GM12878 (cell line): ENCODE data around the gene ULK1. TPM values are rescaled to one million over a fixed set of nuclear protein-coding genes. Genes with fewer than 3 reads are reported as not detected.

ENCODE experiments used
- ATAC-seq: fragments of 200-7000 bp; cut with Tn5 transposase; 3 replicates; pipeline ENCODE4 v1.9.1; 2020; ENCODE audit warnings: mild to moderate bottlenecking, moderate library complexity
- BruUV-seq: library from RNA; stranded (reverse); fragments of 400-500 nt; replicated peaks from 2 replicates; lab custom pipeline; 2021; lab: Mats Ljungman, UMichigan
- CTCF ChIA-PET: fragments of 300-600 bp; sonication (Branson Sonifier 250); formaldehyde crosslinking; extraction: SDS; loops from one replicate; lab custom pipeline; 2021; ENCODE audit warnings: inconsistent platforms; lab: Yijun Ruan, JAX
- POLR2A ChIA-PET: fragments of 350-600 bp; formaldehyde crosslinking; extraction: SDS; loops from one replicate; lab custom pipeline; 2021; ENCODE audit warnings: inconsistent platforms; lab: Charles Lee
- RAD21 ChIA-PET: fragments of 300-600 bp; sonication (Branson Sonifier 250); formaldehyde crosslinking; loops from one replicate; lab custom pipeline; 2023; ENCODE audit warnings: antibody characterized with exemption; ENCODE audit not compliant: unreplicated experiment; lab: Charles Lee
- SMC1A ChIA-PET: fragments of 300-600 bp; sonication (Branson Sonifier 250); formaldehyde crosslinking; loops from one replicate; lab custom pipeline; 2023; ENCODE audit not compliant: unreplicated experiment, uncharacterized antibody; lab: Charles Lee
- DNase-seq: peaks from one replicate; pipeline ENCODE4 v3.0.0-alpha.2; 2011; ENCODE audit warnings: low read depth, low spot score
- FAIRE-seq: peaks from 3 replicates; lab custom pipeline; 2011; peaks lifted over from hg19 to GRCh38; lab: Jason Lieb, UNC
- H2AFZ ChIP-seq: 2 replicates; pipeline ENCODE4 v1.6.0; 2011; ENCODE audit warnings: low read depth, low read length, control low read depth; ENCODE audit not compliant: control insufficient read depth
- H3K27ac ChIP-seq: 2 replicates; pipeline ENCODE4 v1.5.1; 2011; ENCODE audit warnings: control low read depth; ENCODE audit not compliant: control insufficient read depth, insufficient read depth
- H3K27me3 ChIP-seq, 2 experiments: replicated peaks in 1 of 2; 2 replicates each; pipeline versions ENCODE4 v1.6.0 to v1.6.1; 2011; ENCODE audit warnings: low read length in 1 of 2; ENCODE audit not compliant: control insufficient read depth in 2 of 2, insufficient read depth in 2 of 2
- H3K36me3 ChIP-seq, 2 experiments: 2 replicates each; pipeline ENCODE4 v1.5.1; 2011; ENCODE audit warnings: low read length in 1 of 2; ENCODE audit not compliant: control insufficient read depth in 2 of 2, insufficient read depth in 2 of 2
- H3K4me1 ChIP-seq: 2 replicates; pipeline ENCODE4 v1.6.1; 2011; ENCODE audit warnings: mild to moderate bottlenecking, low read length, moderate library complexity, mixed read lengths; ENCODE audit not compliant: control insufficient read depth, insufficient read depth
- H3K4me2 ChIP-seq: 2 replicates; pipeline ENCODE4 v1.6.0; 2011; ENCODE audit warnings: control low read depth; ENCODE audit not compliant: control insufficient read depth, insufficient read depth
- H3K4me3 ChIP-seq: fragments of 200-600 bp; sonication (generic); 2 replicates; pipeline ENCODE4 v1.5.1; 2016
- H3K79me2 ChIP-seq: 2 replicates; pipeline ENCODE4 v1.6.0; 2011; ENCODE audit warnings: low read length; ENCODE audit not compliant: control insufficient read depth, insufficient read depth
- H3K9ac ChIP-seq: 2 replicates; pipeline ENCODE4 v1.8.0; 2011; ENCODE audit warnings: low read length, control low read depth, mixed read lengths; ENCODE audit not compliant: control insufficient read depth, insufficient read depth
- H3K9me3 ChIP-seq: replicated peaks from 3 replicates; pipeline ENCODE4 v1.5.1; 2011; ENCODE audit warnings: mild to moderate bottlenecking, low read length; ENCODE audit not compliant: control insufficient read depth, insufficient read depth
- H4K20me1 ChIP-seq: 2 replicates; pipeline ENCODE4 v1.6.0; 2011; ENCODE audit not compliant: control insufficient read depth, insufficient read depth
- ASH2L ChIP-seq: fragments of 300-600, 200-600 bp; sonication (generic); IDR thresholded peaks from 2 replicates; pipeline ENCODE4 v1.6.1; 2017; ENCODE audit warnings: low read depth, mild to moderate bottlenecking, borderline replicate concordance
- ATF7 ChIP-seq: fragments of 450-650 bp; IDR thresholded peaks from 2 replicates; pipeline ENCODE4 v1.6.1; 2016; ENCODE audit warnings: low read depth, mild to moderate bottlenecking
- EED ChIP-seq: sonication (generic); IDR thresholded peaks from 2 replicates; pipeline ENCODE4 v1.6.1; 2016; ENCODE audit warnings: antibody characterized with exemption, low read depth
- EP300 ChIP-seq, 2 experiments: fragments of 150-350 bp in 1 of 2; IDR thresholded peaks; 2 replicates each; pipeline ENCODE4 v1.6.1; 2011 to 2012; ENCODE audit warnings: low read depth in 2 of 2, low read length in 2 of 2, borderline replicate concordance in 1 of 2, improper control_type of control experiment in 1 of 2, inconsistent platforms in 1 of 2; ENCODE audit not compliant: control insufficient read depth in 1 of 2
- ESRRA ChIP-seq: IDR thresholded peaks from 2 replicates; pipeline ENCODE4 v1.6.1; 2012; ENCODE audit warnings: mild to moderate bottlenecking, low read length, improper control_type of control experiment
- FOS ChIP-seq: IDR thresholded peaks from 3 replicates; pipeline ENCODE4 v1.6.1; 2011; ENCODE audit warnings: borderline replicate concordance; ENCODE audit not compliant: insufficient read length; ENCODE audit errors: extremely low read depth
- IRF5 ChIP-seq: fragments of 450-650 bp; IDR thresholded peaks from 2 replicates; pipeline ENCODE4 v1.6.1; 2017; ENCODE audit warnings: borderline replicate concordance
- RELB ChIP-seq: fragments of 450-650 bp; IDR thresholded peaks from 2 replicates; pipeline ENCODE4 v1.6.1; 2017; ENCODE audit warnings: low read depth, mild to moderate bottlenecking, moderate library complexity
- SKIL ChIP-seq: fragments of 450-650 bp; IDR thresholded peaks from 2 replicates; pipeline ENCODE4 v1.6.1; 2017; ENCODE audit warnings: mild to moderate bottlenecking, low read depth, inconsistent platforms; ENCODE audit not compliant: poor library complexity, severe bottlenecking
- SMAD1 ChIP-seq: fragments of 450-650 bp; IDR thresholded peaks from 2 replicates; pipeline ENCODE4 v1.6.1; 2018; ENCODE audit warnings: mild to moderate bottlenecking, low read depth; ENCODE audit not compliant: partially characterized antibody
- ZNF384 ChIP-seq: IDR thresholded peaks from 2 replicates; pipeline ENCODE4 v1.6.1; 2012; ENCODE audit warnings: low read depth, mild to moderate bottlenecking, low read length, improper control_type of control experiment, borderline replicate concordance
- WGBS: methylation state at CpG from one replicate; pipeline ENCODE4 v1.1.6; 2016; ENCODE audit warnings: low lambda C conversion rate; ENCODE audit not compliant: insufficient replicate concordance, insufficient coverage; ENCODE audit errors: missing lambda C conversion rate; 5-methylcytosine and 5-hydroxymethylcytosine counted together
- in situ Hi-C: fragments of 300-500 bp; cut with MboI; formaldehyde crosslinking; loops from 9 replicates; pipeline ENCODE4 v1.14.3; 2018; ENCODE audit warnings: mixed read lengths
- intact Hi-C: fragments of 100-400 bp; cut with micrococcal nuclease; formaldehyde crosslinking; loops from one replicate; pipeline ENCODE4 v1.14.2; 2022; ENCODE audit not compliant: unreplicated experiment
- polyA plus RNA-seq, 11 experiments: library from polyadenylated mRNA; depleted of rRNA in 4 of 11; unstranded in 6 of 11; stranded (reverse) in 5 of 11; fragments of >200 nt; fragmentation: Nextera tagmentation in 4 of 11; fragmentation: Illumina TruSeq in 1 of 11; extraction: Ambion mirVana in 4 of 11; extraction: Trizol in 1 of 11; gene quantifications; 1 replicate in 1 of 11; 2 replicates in 10 of 11; pipeline versions ENCODE4 v1.2.1 to v1.2.3, GENCODE V29; 2011 to 2016; ENCODE audit warnings: inconsistent platforms in 2 of 11, missing spikeins in 2 of 11, low read depth in 1 of 11
- total RNA-seq, 4 experiments: library from RNA; depleted of rRNA in 3 of 4; stranded (reverse); fragments of >200 nt in 3 of 4; fragmentation: Illumina TruSeq in 1 of 4; extraction: Trizol in 1 of 4; gene quantifications; 2 replicates each; pipeline versions ENCODE4 v1.2.1 to v1.2.3, GENCODE V29; 2013 to 2021

Gene ULK1
- total and polyA plus RNA-seq, 10 of the 15 experiments (the other 5 are each of a cell fraction or from before 2014, with no cell fraction given), result 0.13 to 14.1 (median 1.5) TPM

- ATAC-seq (no peak), DNase-seq (no peak), FAIRE-seq (no peak)
- in situ Hi-C loops, result no loop called here
- no peak overlapping the region for H3K9ac ChIP-seq
- H4K20me1 ChIP-seq, result no peaks in the 10 kb centered on the region; the same call in 1 of the 2 replicates
- no peak overlapping the region for H3K27ac ChIP-seq
- no peaks in the 10 kb centered on the region for H3K27me3 ChIP-seq
- TF ChIP-seq EED (no peak), IRF5 (no peak), SMAD1 (no peak), RELB (no peak), ESRRA (no peak), FOS (no peak), EP300 (IDR thresholded peaks at IDR 0.05; ENCODE audit: borderline replicate concordance in 1 of 2, control insufficient read depth in 1 of 2, low read depth in 2 of 2, low read length in 2 of 2) (no peak), ZNF384 (no peak), ATF7 (no peak), ASH2L (no peak), SKIL (no peak)
- ChIA-PET SMC1A (no interaction called here), CTCF (no interaction called here), RAD21 (no interaction called here), POLR2A (no interaction called here)
- no peak overlapping the region for H3K4me2 ChIP-seq
- no peaks in the 10 kb centered on the region for H3K4me1 ChIP-seq
- intact Hi-C loops, result no loop called here
- H3K9me3 ChIP-seq, result no peaks in the 10 kb centered on the region
- H3K4me3 ChIP-seq, result no peak overlapping the region
- no peak overlapping the region for H2AFZ ChIP-seq
- H3K79me2 ChIP-seq, result no peaks in the 10 kb centered on the region
- no TSS peak for BruUV-seq
- WGBS, result 95% methylated on average over 5 of the region's 5 CpGs
- no peaks in the 10 kb centered on the region for H3K36me3 ChIP-seq
Observed at GRCh38 chr12:131904346-131904745, 9.9 kb downstream of the ULK1 start.
